ENCODE data around the gene PAM.
"Not testable (repeated sequence)": the region's sequence is repeated elsewhere in the genome, so short reads cannot be mapped to it uniquely, and the experiment has no call there.

PAM gene

GRCh38 chr5:102957141-102957540, 202.0 kb downstream of the PAM start:
- intact Hi-C loops (cut with DNase I): no loop called here

GRCh38 chr5:102958481-102959011, 203.4 kb downstream of the PAM start:
- no peak for DNase-seq
- intact Hi-C loops (cut with DNase I): no loop called here

More at GRCh38 chr5:102957141-102957540, 202.0 kb downstream of the PAM start:
- DNase-seq: no peak

- intact Hi-C loops (cut with DNase I): no loop called here
- DNase-seq: peak in 1 of 42 donors; percentile 9
These were observed 203.9 kb downstream of the PAM start for GRCh38 chr5:102959055-102959454.

- DNase-seq: no peak
- intact Hi-C loops (cut with DNase I): no loop called here
These were observed 206.6 kb downstream of the PAM start for GRCh38 chr5:102961671-102962070.

- intact Hi-C loops (cut with DNase I): no loop called here
- no peak for DNase-seq
These were observed 210.5 kb downstream of the PAM start for GRCh38 chr5:102965653-102966052.

GRCh38 chr5:102969641-102970040, 214.5 kb downstream of the PAM start:
- DNase-seq: no peak
- intact Hi-C loops (cut with DNase I): no loop called here

- peak in 2 of 42 donors; percentile 11 to 28 for DNase-seq
- intact Hi-C loops (cut with DNase I): no loop called here
These were observed 216.7 kb downstream of the PAM start for GRCh38 chr5:102971676-102972293.

GRCh38 chr5:102974177-102974576, 219.1 kb downstream of the PAM start:
- intact Hi-C loops (cut with DNase I): no loop called here
- no peak for DNase-seq

GRCh38 chr5:102975045-102975444, 219.9 kb downstream of the PAM start:
- intact Hi-C loops (cut with DNase I): no loop called here
- DNase-seq: peak in 4 of 42 donors; percentile 16 to 39 (median 26)

GRCh38 chr5:102975457-102976182, 220.5 kb downstream of the PAM start:
- no peak for DNase-seq
- intact Hi-C loops (cut with DNase I): no loop called here

- DNase-seq: no peak
- intact Hi-C loops (cut with DNase I): no loop called here
These were observed 227.0 kb downstream of the PAM start for GRCh38 chr5:102981957-102982635.

- intact Hi-C loops (cut with DNase I): no loop called here
- DNase-seq: no peak
These were observed 231.0 kb downstream of the PAM start for GRCh38 chr5:102986074-102986473.

- intact Hi-C loops (cut with DNase I): no loop called here
- no peak for DNase-seq
These were observed 233.4 kb downstream of the PAM start for GRCh38 chr5:102988459-102988858.

GRCh38 chr5:102991802-102992201, 236.7 kb downstream of the PAM start:
- intact Hi-C loops (cut with DNase I): no loop called here
- DNase-seq: no peak

- no peak for DNase-seq
- intact Hi-C loops (cut with DNase I): no loop called here
These were observed 241.0 kb downstream of the PAM start for GRCh38 chr5:102996011-102996575.

GRCh38 chr5:102998224-102998623, 243.1 kb downstream of the PAM start:
- DNase-seq: no peak
- intact Hi-C loops (cut with DNase I): no loop called here

- DNase-seq: no peak
- intact Hi-C loops (cut with DNase I): no loop called here
These were observed 244.1 kb downstream of the PAM start for GRCh38 chr5:102999191-102999590.

GRCh38 chr5:102999621-103000020, 244.5 kb downstream of the PAM start:
- intact Hi-C loops (cut with DNase I); DNase-seq: not testable (repeated sequence)

GRCh38 chr5:103000089-103000488, 245.0 kb downstream of the PAM start:
- intact Hi-C loops (cut with DNase I): no loop called here
- no peak for DNase-seq

- DNase-seq: no peak
- intact Hi-C loops (cut with DNase I): no loop called here
These were observed 248.8 kb downstream of the PAM start for GRCh38 chr5:103003872-103004271.

Measured in head of caudate nucleus (tissue), 42 donors.